Dermis microvascular lymphatic vessel endothelial cell (primary cell): Measurements from ENCODE around the gene RBM26. TPM values are rescaled to one million over a fixed set of nuclear protein-coding genes. Genes with fewer than 3 reads are reported as not detected.

Experiments used
- DNase-seq, 2 donors: peaks; one replicate each; pipeline versions ENCODE4 v3.0.0 to v3.0.0-alpha.2; 2010; ENCODE audit warnings: low read depth in 2 of 2
- total RNA-seq: library from RNA; depleted of rRNA; stranded (reverse); fragments of >200 nt; gene quantifications from 2 replicates; pipeline ENCODE4 v1.2.1, GENCODE V29; 2014

The RBM26 gene
- 13.4 and 13.7 TPM in 2 replicates for total RNA-seq

DNA sequence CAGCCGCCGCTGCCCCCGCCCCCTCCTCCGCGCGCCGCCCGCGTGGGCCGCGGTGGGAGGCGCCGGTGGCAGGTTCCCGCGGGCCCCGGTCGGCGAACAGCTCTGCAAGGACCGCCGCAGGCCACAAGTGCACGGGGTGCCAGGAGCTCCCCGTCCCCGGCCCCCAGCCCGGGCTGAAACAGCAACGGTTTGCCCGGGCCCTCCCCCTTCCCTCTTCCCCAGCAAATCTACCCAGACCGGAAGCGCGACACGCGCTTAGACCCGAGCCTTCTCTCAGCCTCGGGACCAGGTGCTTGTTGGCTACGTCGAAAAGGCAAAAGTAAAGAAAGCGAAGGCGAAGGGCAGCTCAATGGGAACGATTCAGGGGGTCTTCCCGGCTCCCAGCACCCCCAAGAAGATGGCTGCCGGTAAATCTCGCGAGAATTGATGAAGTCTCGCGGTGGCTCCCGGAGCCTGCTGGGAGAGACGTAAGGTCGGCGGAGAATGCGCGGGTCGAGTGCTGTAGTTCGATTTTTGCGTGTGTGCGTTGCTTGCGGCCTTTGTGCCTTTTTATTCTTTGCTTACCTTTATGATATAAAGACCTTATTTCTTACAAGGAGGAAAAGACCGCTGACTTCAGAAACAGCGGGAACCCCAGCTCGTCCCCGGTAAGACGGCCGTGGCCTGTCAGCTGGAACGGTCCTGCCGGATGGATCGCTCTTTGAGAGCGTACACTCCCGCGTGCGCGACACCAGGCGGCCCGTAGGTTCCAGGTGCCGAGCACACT is at the start of gene RBM26:
TSS of gene RBM26 (minus strand) at position 425 of the 766 bp plus-strand sequence. CDS start 481 bp downstream, outside the sequence.
- DNase-seq = peak; percentile 93 to 96

GRCh38 chr13:79455331-79455730 is 49.3 kb upstream of the RBM26 start:
- DNase-seq = no peak

- DNase-seq = no peak
These were observed 46.3 kb upstream of the RBM26 start for GRCh38 chr13:79452239-79452913.

DNA sequence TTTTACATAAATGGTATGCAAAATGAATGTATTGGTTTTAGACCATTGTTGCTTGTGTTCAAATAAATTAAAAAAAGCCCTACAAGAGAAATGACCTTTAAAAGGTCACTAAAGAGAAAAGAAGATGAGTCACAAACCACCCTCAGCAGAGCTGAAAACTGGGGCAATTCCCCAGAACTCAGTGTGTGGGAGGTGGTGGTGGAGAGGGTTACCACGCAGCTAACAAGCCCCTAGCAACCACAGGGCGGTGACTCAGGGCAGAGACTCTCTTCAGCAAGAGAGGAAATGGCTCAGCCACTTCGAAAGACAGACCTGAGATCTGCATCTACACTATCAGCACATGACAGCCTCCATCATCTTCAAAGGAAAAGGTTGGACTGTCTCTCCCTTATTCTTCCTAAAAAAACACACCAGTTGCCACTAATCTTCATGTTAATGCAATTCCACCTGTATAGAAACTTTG is 45.5 kb upstream of the RBM26 start:
- DNase-seq = peak in 1 of 2 donors; percentile 75

DNA sequence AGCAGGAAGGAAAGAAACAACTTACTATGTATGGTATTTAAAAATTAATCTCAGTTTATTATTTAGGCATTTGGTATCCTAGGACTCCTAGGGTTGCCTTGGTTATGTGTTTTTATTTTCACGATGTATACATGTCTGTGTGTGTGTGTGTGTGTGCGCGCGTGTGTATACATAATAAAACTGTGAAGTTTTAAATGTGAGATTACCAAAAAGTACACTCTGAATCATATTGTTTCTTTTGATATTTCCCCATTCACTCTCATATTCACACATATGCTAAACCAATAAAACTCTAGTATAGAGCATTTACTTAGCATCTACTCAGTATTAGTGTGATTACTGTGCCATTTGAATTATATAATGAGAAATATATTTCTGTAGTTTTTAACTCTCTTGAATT is 44.1 kb upstream of the RBM26 start:
- no peak for DNase-seq

GRCh38 chr13:79448413-79448812 is 42.4 kb upstream of the RBM26 start:
- DNase-seq = peak in 1 of 2 donors; percentile 23

- DNase-seq = no peak
These were observed 41.7 kb upstream of the RBM26 start for GRCh38 chr13:79447741-79448140.

DNA sequence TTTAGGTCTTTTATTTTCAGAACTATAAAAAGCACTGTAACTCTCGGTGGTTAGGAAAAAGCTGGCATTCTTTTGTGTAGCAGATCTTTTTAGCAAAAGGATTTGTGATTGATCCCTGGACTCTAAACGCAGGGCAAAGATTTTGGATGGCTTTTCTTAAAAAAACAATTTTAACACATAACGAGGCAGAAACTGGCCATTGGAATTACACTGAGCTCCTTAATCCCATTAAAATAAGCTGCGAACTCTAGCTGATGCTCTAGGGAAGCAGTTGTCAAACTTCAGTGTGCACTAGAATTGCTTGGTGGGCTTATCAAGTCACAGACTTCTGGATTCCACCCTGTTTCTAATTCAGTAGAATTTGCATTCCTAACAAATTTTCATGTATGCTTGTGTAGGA is 41.1 kb upstream of the RBM26 start:
- DNase-seq = no peak

DNA sequence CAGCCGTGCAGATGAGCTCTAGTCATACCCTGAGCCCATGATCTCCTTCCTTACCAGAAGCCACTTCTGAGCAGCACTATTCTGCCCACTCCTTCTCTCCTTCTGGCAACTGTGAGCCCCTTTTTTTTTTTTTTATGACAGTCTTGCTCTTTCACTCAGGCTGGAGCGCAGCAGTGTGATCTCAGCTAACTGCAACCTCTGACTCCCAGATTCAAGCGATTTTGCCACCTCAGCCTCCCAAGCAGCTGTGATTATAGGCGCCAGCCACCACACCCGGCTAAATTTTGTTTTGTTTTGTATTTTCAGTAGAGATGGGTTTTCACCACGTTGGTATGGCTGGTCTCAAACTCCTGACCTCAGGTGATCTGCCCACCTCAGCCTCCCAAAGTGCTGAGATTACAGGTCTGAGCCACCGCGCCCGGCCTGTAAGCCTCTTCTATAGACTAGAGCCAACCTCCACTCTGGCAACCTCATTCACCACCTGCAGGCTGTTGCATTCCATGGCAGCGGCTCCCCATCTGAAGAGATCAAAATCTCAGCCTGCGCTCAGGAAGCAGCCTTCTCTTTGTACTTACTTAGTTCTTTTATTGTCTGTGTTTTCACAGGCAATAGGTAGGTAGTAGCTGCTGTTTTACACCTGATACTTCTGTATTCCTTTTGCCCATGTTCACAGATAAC is 40.1 kb upstream of the RBM26 start:
- DNase-seq = no peak

DNA sequence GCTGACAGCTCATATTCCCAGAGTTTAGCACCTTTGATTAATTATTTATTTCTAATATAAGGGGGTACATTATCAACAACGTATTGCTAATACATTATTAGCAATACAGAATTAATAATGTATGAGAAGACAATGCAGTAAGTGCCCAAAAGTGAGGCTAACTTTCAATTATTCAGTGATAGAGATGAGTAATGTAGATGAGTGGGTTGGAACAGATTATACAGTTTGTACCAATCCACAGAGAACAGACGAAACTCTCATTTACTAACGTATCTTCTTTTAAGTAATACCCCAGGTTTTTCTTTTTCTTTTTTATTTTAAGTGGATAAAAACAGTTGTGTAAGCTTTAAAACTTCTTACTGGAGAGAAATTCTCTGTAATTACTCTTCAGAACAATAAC is 36.7 kb upstream of the RBM26 start:
- DNase-seq = no peak

GRCh38 chr13:79442221-79442620 is 36.2 kb upstream of the RBM26 start:
- no peak for DNase-seq

GRCh38 chr13:79440958-79441528 is 35.0 kb upstream of the RBM26 start:
- no peak for DNase-seq

DNA sequence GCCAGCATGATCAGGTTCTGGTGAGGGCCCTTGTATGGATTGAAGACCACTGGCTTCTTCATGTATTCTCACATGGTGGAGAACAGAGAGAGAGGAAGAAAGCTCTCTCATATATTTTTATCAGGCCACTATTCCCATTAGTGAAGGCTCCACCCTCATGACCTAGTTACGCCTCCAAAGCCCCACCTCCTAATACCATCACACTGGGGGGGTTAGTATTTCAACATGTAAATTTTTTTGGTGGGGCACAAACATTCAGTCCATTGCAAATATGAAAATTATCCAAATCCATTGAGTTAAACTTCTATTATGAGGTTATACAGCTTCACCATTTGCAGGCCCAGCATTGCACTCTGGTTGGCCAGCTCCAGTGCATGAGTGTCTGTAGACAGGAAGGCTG is 33.2 kb upstream of the RBM26 start:
- DNase-seq = no peak

DNA sequence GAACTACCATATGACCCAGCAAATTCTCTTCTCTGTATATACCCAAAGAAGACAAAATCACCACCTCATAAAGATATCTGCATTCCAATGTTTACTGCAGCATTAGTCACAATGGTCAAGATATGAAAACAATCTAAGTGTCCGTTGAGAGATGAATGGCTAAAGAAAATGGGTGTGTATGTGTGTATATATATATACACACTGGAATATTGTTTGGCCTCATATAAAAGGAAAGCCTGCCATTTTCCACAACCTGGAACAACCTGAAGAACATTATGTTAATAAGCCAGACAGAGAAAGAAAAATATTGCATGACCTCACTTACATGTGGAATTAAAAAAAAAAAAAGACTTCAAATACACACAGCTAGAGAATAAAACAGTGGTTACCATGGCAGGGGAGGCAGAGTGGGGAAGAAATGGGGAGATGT is 29.5 kb upstream of the RBM26 start:
- peak in 1 of 2 donors; percentile 41 for DNase-seq

DNA sequence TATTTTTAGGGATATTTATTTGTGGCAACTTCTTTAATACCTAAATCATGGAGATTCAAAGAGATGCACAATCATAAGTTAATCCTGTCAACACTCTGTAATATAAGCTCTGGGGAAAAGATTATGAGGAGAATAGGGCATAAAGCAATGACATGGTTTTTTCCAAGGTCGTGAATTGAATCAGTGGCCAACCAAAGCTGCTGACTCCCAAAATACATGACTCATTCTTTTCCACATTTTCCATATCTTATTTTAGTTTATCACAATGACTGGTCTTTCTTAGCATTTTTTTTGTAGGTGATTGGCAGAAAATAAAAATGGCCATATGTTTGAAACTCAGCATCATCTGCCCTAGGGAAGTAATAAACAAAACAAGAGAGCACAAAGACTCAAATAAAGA is 28.5 kb upstream of the RBM26 start:
- DNase-seq = peak in 1 of 2 donors; percentile 59

- no peak for DNase-seq
These were observed 26.9 kb upstream of the RBM26 start for GRCh38 chr13:79432992-79433391.

DNA sequence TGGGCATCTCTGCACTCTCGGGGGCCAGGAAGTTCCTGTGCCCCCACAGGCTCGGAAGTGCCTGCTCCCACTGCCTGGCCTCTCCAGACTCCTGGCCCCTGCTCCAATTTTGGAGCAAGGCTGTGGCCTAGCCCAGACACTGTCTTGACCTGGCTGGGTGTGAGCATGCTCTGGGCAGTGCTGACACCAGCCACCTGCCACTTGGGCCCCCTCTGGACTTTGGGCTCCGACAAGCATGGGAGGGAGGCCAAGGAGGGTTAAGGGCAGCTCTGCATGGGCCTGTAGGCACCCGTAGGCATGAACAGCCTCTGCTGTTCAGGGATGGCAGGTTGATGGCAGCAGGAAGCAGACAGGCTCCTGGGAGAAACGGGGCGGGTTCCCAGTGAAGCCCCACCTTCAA is 26.0 kb upstream of the RBM26 start:
- no peak for DNase-seq

DNA sequence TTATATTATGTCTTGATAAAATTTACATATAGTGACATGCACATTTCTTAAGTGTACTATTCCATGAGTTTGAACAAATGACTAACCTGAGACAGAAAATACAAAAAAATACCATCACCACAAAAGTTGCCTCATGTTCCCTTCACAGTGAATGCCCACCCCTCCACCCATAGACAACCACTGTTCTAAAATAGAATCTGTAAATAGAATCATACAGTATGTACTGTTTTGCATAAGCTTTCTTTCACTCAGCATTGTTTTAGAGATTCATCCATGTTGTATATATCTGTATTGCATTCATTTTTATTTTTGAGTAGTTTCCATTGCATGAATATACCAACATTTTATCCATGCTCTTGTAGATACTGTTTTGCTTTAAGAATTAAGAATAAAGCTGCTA is 23.3 kb upstream of the RBM26 start:
- no peak for DNase-seq

GRCh38 chr13:79427883-79428282 is 21.8 kb upstream of the RBM26 start:
- no peak for DNase-seq

DNA sequence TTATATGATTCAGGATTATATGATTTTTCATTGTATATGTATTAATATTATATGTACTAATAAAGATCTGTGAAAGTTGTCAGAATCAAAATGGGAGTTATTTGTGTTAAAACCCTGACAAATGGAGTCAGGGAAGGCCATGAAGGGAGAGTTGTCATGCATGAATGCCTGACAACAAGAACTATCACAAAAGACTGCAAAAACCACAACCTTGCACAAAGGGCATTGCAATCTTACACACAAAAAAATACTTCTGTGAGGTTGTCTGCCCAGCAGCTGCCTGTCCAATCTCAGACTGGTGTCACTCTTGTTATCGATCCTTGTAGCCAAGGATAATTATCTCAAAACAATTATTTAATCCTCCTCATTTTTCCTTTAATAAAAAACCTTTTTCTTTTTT is 21.2 kb upstream of the RBM26 start:
- no peak for DNase-seq

DNA sequence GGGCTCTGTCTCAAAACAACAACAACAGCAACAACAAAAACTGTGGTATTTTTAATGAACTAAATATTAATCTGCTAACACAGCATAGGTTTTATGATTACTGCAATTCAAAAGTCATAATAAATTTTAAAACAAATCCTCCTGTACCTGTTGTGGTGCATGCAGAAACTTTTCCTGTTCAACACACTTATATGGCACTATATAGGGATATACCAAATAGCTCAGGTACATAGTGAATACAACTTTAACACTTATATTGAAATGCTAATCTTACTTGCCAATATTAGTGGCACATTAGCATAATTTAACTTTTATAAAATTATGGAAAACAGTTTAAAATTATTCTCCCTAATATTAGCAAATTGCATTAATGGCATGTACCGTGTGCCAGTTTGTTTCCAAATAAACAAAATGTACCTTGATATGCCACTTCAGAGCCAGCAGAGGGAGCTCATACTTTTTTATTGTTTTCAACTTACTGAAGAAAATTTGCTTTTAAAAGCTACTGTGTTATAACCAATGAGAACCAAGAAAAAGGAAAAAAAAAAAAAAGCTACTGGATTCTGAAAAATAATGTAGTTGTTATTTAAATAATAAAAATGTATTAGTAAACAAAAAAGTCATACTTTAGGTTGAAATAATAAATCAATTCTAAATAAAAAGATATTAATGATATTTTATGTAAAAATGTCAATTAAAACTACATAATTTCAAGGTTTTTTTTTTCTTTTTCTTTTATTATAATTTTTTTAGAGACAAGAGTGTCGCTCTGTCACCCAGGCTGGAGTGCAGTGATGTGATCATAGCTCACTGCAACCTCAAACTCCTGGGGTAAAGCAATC is 18.0 kb upstream of the RBM26 start:
- DNase-seq = peak; percentile 51 to 62
